ENCODE results near the gene CCHCR1. TPM values are rescaled to one million over a fixed set of nuclear protein-coding genes. Genes with fewer than 3 reads are reported as not detected.

The CCHCR1 gene
- total RNA-seq, 1 donor from 2014 or later, result 23.4 TPM

- DNase-seq (ENCODE audit: low spot score), result no peak
Observed at GRCh38 chr6:31162463-31163165, 5.0 kb upstream of the CCHCR1 start.

DNA sequence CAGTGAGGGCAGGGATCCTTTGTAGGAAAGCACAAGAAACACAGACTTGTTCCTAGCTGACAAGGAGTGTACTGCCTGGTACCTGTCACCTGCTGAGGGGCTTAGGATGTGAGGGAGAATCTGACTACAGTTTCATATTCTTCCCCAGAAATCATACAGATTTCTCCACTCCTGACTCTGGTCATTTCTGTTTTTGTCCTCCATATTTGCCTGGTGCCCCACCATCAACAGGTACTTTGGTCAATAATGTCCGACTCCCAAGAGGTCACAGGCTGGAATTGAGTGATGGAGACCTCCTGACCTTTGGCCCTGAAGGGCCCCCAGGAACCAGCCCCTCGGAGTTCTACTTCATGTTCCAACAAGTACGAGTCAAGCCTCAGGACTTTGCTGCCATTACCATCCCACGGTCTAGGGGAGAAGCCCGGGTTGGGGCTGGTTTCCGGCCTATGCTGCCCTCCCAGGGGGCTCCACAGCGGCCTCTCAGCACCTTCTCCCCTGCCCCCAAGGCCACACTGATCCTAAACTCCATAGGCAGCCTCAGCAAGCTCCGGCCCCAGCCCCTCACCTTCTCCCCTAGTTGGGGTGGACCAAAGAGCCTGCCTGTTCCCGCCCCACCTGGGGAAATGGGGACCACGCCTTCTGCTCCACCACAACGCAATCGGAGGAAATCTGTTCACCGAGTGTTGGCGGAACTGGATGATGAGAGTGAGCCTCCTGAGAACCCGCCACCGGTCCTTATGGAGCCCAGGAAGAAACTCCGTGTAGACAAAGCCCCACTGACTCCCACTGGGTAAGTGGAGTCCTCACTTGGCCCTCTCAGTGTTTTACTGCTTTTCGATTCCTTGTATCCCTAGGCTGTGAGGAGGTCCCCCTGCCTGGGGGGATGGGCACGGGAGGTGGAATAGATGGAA lies 3.9 kb upstream of the CCHCR1 start:
- no peak for DNase-seq (ENCODE audit: low spot score)

DNA sequence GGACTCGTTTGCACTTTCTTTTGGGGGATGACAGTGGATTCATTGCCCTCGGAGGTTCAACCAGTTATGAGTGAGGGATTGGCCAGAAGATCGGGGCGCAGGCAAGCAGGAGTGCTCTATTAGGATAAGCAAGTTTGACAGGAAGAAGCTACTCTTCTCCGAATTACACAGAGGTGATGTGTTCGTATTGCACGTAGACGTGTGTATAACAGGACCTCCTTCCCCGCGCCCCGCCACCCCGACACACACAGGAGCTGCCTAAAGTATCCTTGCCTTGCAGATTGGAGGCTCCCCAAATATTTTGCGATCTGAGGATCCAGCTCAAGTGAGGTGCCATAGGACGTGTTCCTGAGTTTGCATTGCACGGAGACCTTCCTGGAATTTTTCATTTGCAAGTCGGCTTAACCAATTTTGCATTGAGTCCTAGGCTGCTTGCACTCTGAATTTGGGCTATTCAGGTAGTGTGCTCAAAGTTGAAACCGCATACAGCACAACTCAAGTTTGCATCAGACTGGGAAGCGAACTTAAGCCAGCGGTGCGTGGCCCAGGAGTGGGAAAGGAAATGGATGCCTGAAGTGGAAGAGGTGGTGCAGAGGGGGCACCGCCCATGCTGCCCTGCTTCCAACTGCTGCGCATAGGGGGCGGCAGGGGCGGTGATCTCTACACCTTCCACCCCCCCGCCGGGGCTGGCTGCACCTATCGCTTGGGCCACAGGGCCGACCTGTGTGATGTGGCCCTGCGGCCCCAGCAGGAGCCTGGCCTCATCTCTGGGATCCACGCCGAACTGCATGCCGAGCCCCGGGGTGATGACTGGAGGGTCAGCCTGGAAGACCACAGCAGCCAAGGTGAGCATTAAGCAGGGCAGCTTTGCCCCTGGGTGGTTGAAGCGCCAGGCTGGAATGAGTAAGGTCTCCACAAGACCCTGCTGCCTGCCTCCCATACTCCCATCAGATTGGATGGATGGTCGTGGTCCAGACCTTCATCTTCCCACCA lies 1.6 kb upstream of the CCHCR1 start:
- no peak for DNase-seq (ENCODE audit: low spot score)

DNA sequence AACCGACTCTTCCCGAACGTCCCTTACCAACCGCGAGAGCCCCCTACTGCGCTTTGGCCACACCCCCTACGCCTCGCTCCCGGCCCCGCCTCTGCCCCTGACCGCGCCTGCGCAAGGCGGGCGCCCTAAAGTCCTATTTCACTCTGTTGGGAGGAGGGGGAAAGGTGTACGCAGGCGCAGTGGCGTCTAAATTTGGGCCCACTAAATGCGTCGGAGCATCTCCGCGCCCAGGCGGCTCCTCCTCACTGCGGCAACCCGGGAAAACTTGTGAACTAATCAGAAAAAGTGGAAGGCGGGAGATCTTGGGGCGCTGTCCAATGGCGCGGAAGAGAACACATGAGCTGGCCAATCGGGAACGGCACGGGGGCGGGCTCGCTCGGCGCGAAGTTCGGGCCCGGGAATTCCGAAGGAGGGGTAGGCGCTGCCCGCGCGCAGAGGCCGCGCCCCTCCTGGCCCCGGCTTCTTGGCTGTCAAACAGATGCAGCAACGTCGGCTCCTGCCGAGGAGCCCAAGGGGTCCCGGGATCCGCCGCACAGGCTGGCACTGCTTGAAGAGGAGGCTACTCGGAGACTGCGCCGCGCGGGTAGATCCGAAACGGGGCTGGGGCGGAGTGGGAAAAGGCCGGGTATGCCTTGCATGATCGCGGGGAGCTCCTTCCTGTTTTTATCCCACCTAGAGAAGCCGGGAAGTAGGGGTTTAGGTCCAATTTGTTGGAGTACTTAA lies 699 bp upstream of the CCHCR1 start, which contains the start of gene TCF19:
Gene TCF19 (plus strand): TSS at position 450 of the 723 bp plus-strand sequence. CDS start 881 bp downstream, outside the sequence.
- peak; percentile 99 for DNase-seq (ENCODE audit: low spot score)

GRCh38 chr6:31156641-31157040 lies 961 bp downstream of the CCHCR1 start:
- no peak for DNase-seq (ENCODE audit: low spot score)

DNA sequence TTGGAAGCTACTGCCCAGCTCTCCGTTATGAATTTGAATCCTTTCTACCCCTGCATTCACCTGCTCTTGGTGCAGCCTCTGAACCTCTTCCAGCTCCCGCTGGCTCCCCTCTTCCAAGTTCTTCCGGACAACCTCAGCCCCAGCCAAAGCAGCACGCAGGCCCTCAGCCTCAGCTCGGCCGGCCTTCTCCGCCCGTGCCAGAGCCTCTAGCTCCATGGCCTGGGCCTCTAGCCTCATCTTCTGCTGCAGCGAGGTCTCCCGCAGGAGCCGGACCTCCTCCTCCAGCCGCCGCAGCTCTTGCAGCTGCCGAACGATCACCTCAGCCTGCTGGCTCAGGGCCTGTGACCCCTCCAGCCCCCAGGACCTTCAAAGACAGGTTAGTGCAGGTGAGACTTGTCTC lies 3.2 kb downstream of the CCHCR1 start:
- no peak for DNase-seq (ENCODE audit: low spot score)

GRCh38 chr6:31152781-31153180 lies 4.8 kb downstream of the CCHCR1 start:
- no peak for DNase-seq (ENCODE audit: low spot score)

DNA sequence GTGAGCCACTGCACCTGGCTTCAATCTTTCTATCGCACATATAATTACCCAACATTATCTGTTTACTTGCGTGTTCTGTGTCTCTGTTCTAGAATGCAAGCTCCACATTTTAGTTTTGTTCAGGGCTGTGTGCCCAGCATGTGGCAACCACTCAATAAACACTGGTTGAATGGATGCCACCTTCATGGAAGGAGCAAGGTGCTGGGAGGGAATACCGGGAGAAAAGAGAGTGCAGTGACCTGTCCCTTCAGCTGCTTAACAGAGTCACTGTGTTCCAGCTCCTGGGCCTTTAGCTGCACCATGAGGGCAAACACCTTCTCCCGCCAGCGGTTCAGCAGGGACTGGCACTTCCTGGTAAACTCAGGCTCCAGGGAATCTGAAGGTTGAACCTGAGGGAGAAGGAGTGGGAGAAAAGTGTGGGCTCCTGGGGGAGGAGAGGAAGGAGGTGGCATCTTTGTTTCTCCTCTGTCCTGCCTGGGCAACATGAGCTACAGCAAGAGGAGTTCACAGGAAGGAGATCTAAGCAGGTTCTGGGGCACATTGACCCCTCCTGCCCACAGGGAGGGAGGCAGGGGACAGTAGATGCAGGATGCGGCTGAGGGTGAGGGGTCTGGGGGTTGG lies 7.7 kb downstream of the CCHCR1 start:
- DNase-seq (ENCODE audit: low spot score), result no peak

DNA sequence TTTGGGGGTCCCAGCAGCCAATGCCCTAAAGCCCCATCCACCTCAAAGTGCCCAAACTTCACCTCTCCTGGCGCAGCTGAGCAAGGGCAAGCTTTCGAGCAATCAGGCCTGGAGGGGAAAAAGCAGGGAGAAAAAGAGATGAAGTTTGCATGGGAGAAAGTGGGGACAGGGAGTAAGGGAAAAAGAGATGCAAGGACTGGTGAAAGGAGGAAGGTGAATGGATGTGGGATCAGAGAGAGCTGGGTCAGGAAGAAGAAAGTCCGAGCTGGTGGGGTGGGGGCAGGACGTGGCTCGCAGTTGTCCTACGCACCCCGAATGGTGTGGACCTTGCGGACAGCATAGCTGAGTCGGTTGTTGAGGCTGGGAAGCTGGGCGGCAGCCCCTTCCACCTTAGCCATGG lies 12.2 kb downstream of the CCHCR1 start:
- DNase-seq (ENCODE audit: low spot score), result no peak

- no peak for DNase-seq (ENCODE audit: low spot score)
Observed at GRCh38 chr6:31144970-31145340, 12.6 kb downstream of the CCHCR1 start.

DNA sequence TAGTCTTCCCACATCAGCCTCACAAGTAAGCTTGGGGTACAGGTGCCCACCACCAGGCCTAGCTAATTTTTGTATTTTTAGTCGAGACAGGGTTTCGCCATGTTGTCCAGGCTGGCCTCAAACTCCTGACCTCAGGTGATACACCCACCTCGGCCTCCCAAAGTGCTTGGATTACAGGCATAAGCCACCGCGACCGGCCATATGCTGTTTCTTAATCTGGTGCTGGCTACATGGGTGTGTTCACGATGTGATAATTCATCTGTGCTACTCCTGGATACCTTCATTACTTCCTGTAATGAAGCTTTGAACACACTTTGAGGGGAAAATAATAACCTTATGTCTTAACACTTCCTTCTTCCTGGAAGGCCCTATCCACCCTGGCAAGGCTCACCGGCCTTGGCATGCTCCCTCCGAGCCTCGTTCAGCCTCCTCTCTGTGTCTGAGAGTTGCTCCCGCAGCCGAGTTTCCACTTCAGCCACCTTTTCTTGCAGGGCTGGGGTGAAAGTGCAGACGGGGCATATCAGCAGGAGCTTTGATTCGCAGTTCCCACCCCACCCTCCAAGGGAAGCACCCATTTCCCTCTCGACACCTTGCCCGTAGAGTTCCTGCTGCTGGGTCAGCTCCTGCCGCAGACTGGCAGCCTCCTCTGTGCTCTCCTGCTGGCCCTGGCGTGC lies 13.2 kb downstream of the CCHCR1 start:
- DNase-seq (ENCODE audit: low spot score), result no peak

GRCh38 chr6:31143148-31143547 lies 14.5 kb downstream of the CCHCR1 start:
- DNase-seq (ENCODE audit: low spot score), result no peak

DNA sequence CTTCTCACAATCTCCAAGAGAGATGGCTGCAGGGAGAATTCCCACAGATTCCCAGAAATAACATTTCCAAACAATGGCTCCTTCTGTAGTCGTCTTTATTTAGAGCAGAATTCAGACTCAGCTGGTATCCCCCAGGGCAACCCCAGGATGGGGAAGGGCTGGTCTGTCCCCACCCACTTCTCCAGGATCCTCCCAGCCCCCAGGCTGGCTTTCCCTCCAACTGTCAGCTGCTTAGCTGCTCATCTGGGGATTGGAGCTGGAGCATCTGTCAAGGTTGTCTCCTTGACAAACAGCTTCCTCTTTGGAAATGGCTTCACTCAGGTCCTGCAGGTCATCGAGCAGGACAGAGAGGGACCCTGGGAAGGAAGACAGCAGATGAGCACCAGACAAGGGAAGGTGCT lies 15.2 kb downstream of the CCHCR1 start:
- DNase-seq (ENCODE audit: low spot score), result no peak

GRCh38 chr6:31140643-31141042 lies 17.0 kb downstream of the CCHCR1 start:
- DNase-seq (ENCODE audit: low spot score), result no peak

GRCh38 chr6:31139599-31139998 lies 18.0 kb downstream of the CCHCR1 start:
- no peak for DNase-seq (ENCODE audit: low spot score)

DNA sequence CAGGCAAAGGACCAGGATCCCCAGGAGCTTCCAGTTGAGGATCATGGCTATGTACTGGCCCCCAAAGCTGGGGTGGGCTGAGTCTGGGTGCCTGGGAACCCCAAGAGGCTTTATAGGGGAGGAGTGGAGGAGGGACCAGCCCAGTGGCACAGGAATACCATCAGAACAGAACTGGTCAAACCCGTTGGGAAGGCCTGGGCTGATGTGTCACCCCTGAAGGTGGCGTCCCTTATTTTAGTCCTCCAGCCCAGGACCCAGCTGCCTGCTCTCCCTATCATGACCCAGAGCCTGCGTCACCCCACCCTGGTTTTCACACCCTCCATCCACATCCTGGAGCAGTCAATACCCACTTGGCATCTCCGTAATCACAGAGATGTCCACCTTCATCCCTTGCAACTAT lies 18.6 kb downstream of the CCHCR1 start, which contains the start of gene PSORS1C2:
Gene PSORS1C2 (minus strand): TSS at position 85 of the 400 bp plus-strand sequence. CDS start 40 bp downstream, at position 45.
- no peak for DNase-seq (ENCODE audit: low spot score)

DNA sequence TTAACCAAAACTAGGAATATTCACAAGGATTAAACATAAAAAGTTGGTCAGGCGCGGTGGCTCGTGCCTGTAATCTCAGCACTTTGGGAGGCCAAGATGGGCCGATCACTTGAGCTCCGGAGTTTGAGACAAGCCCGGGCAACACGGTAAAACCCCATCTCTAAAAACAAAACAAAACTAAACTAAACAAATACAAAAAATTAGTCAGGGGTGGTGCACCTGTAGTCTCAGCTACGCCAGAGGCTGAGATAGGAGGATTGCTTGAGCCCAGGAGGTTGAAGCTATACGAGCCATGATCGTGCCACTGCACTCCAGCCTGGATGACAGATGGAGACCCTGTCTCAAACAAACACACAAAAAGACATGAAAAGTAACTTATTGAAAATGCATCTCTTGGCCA lies 21.9 kb downstream of the CCHCR1 start:
- DNase-seq (ENCODE audit: low spot score), result no peak

GRCh38 chr6:31132806-31133205 lies 24.8 kb downstream of the CCHCR1 start:
- no peak for DNase-seq (ENCODE audit: low spot score)

DNA sequence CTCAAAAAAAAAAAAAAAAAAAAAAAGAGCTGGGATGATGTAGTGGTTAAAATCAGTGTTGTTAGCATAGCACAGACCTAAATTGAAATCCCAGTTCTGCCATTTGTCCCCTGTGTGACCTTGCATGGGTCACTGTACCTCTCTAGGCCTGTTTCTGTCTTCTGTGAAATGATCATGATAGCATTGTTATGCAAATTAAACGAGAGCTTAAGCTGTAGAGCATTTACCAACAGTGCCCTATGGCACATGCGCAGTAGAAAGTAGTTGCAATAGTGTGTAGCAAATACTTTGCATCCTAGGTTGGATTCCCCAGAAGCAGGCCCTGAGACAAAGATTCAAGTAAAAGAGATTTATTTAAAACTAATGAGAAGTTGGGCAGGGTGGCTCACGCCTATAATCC lies 26.0 kb downstream of the CCHCR1 start:
- DNase-seq (ENCODE audit: low spot score), result no peak

- no peak for DNase-seq (ENCODE audit: low spot score)
Observed at GRCh38 chr6:31130751-31131150, 26.9 kb downstream of the CCHCR1 start.
